ENCODE measurements around the gene SPEM2.

The SPEM2 gene

DNA sequence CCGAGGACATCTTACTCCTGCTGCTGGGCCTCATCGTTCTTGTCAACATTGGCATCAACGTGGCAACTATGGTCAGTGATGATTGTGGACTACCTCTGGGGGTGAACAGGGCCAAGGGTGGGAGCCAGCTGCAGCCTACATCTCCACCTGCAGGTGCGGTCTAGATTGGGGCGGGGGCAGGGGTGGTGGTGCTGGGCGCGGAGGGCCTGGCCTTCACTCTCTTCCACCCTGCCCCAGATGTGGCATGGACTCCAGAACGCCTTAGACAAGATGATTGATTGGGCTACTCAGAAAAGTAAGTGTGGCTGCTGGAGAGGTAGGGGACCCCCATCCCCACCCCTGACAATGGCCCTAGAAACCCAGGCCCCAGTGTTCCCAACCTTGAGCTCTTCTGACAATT lies 340 bp downstream of the SPEM2 start:
- H3K4me3 ChIP-seq (ENCODE audit: insufficient read length, low read depth) = no peak overlapping the region
- H3K9ac ChIP-seq (ENCODE audit: insufficient read length, low read depth) = no peak overlapping the region
- no peaks in the 10 kb centered on the region for H3K4me1 ChIP-seq (ENCODE audit: insufficient read depth, insufficient read length)
- TF ChIP-seq ZNF274 (IDR thresholded peaks at IDR 0.05; ENCODE audit: low read depth, low read length) (no peak), SUZ12 (IDR thresholded peaks at IDR 0.05; ENCODE audit: extremely low read depth, insufficient read depth, insufficient read length) (no peak)
- H3K36me3 ChIP-seq (ENCODE audit: insufficient read depth, insufficient read length, low read length) = no peaks in the 10 kb centered on the region
- no peaks in the 10 kb centered on the region for H3K27me3 ChIP-seq (ENCODE audit: insufficient read depth, insufficient read length)
- no peaks in the 10 kb centered on the region for H3K9me3 ChIP-seq (ENCODE audit: insufficient read depth, low read length)
- no peak for DNase-seq (ENCODE audit: low read depth, low spot score)

- no peaks in the 10 kb centered on the region for H3K36me3 ChIP-seq (ENCODE audit: insufficient read depth, insufficient read length, low read length)
- H3K4me3 ChIP-seq (ENCODE audit: insufficient read length, low read depth) = no peak overlapping the region
- no peaks in the 10 kb centered on the region for H3K4me1 ChIP-seq (ENCODE audit: insufficient read depth, insufficient read length)
- no peak for DNase-seq (ENCODE audit: low read depth, low spot score)
- TF ChIP-seq ZNF274 (IDR thresholded peaks at IDR 0.05; ENCODE audit: low read depth, low read length) (no peak), YY1 (IDR thresholded peaks at IDR 0.05; ENCODE audit: insufficient read depth, insufficient read length) (no peak), SUZ12 (IDR thresholded peaks at IDR 0.05; ENCODE audit: extremely low read depth, insufficient read depth, insufficient read length) (no peak)
- H3K9ac ChIP-seq (ENCODE audit: insufficient read length, low read depth) = no peak overlapping the region
- no peaks in the 10 kb centered on the region for H3K27me3 ChIP-seq (ENCODE audit: insufficient read depth, insufficient read length)
- H3K9me3 ChIP-seq (ENCODE audit: insufficient read depth, low read length) = no peaks in the 10 kb centered on the region
Observed at GRCh38 chr17:7426203-7426863, 917 bp downstream of the SPEM2 start.

DNA sequence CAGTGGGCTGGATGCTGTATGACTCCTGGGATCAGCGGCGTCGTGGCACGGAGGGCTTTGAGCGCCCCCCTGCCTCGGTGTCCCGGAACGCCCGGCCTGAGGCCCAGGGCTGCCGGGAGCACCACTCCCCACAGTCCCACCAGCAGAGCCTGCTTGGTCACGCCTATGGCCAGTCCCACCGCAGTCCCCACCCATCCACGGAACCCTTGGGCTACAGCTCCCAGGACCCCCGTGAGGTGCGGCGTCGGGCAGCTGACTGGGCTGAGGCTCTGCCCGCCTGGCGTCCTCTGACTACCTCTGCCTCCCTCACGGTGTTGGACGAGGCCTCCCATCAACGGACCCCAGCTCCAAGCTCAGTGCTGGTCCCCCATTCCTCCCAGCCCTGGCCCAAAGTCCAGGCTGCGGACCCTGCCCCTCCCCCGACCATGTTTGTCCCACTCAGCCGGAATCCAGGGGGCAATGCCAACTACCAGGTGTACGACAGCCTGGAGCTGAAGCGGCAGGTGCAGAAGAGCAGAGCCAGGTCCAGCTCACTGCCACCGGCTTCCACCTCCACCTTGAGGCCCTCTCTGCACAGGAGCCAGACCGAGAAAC lies 1.6 kb downstream of the SPEM2 start:
- H3K27me3 ChIP-seq (ENCODE audit: insufficient read depth, insufficient read length) = no peaks in the 10 kb centered on the region
- no peaks in the 10 kb centered on the region for H3K4me1 ChIP-seq (ENCODE audit: insufficient read depth, insufficient read length)
- no peak overlapping the region for H3K4me3 ChIP-seq (ENCODE audit: insufficient read length, low read depth)
- DNase-seq (ENCODE audit: low read depth, low spot score) = no peak
- no peak overlapping the region for H3K9ac ChIP-seq (ENCODE audit: insufficient read length, low read depth)
- H3K9me3 ChIP-seq (ENCODE audit: insufficient read depth, low read length) = no peaks in the 10 kb centered on the region
- H3K36me3 ChIP-seq (ENCODE audit: insufficient read depth, insufficient read length, low read length) = no peaks in the 10 kb centered on the region
- no peak for TF ChIP-seq ZNF274 (IDR thresholded peaks at IDR 0.05; ENCODE audit: low read depth, low read length)
- TF ChIP-seq SUZ12 (IDR thresholded peaks at IDR 0.05; ENCODE audit: extremely low read depth, insufficient read depth, insufficient read length) = no peak
- TF ChIP-seq YY1 (IDR thresholded peaks at IDR 0.05; ENCODE audit: insufficient read depth, insufficient read length) = no peak

- Histone ChIP-seq H3K9ac (ENCODE audit: insufficient read length, low read depth) (no peak overlapping the region), H3K36me3 (ENCODE audit: insufficient read depth, insufficient read length, low read length) (no peaks in the 10 kb centered on the region), H3K9me3 (ENCODE audit: insufficient read depth, low read length) (no peaks in the 10 kb centered on the region), H3K4me1 (ENCODE audit: insufficient read depth, insufficient read length) (no peaks in the 10 kb centered on the region), H3K27me3 (ENCODE audit: insufficient read depth, insufficient read length) (no peaks in the 10 kb centered on the region), H3K4me3 (ENCODE audit: insufficient read length, low read depth) (no peak overlapping the region)
- DNase-seq (ENCODE audit: low read depth, low spot score) = no peak
- TF ChIP-seq YY1 (IDR thresholded peaks at IDR 0.05; ENCODE audit: insufficient read depth, insufficient read length) (no peak), ZNF274 (IDR thresholded peaks at IDR 0.05; ENCODE audit: low read depth, low read length) (no peak), SUZ12 (IDR thresholded peaks at IDR 0.05; ENCODE audit: extremely low read depth, insufficient read depth, insufficient read length) (no peak)
Observed at GRCh38 chr17:7427549-7427948, 2.1 kb downstream of the SPEM2 start.

GRCh38 chr17:7428557-7428956 lies 3.1 kb downstream of the SPEM2 start, which contains the start of gene SPEM3:
SPEM3 (plus strand) TSS chr17:7428857; CDS start chr17:7428903, 46 bp downstream.
- Histone ChIP-seq H3K4me3 (ENCODE audit: insufficient read length, low read depth) (no peak within 1 kb of the TSS), H3K9me3 (ENCODE audit: insufficient read depth, low read length) (no peaks in the 10 kb centered on the region), H3K36me3 (ENCODE audit: insufficient read depth, insufficient read length, low read length) (no peaks in the 10 kb centered on the region), H3K27me3 (ENCODE audit: insufficient read depth, insufficient read length) (no peaks in the 10 kb centered on the region), H3K4me1 (ENCODE audit: insufficient read depth, insufficient read length) (no peaks in the 10 kb centered on the region), H3K9ac (ENCODE audit: insufficient read length, low read depth) (no peak within 1 kb of the TSS)
- TF ChIP-seq ZNF274 (IDR thresholded peaks at IDR 0.05; ENCODE audit: low read depth, low read length) (no peak), SUZ12 (IDR thresholded peaks at IDR 0.05; ENCODE audit: extremely low read depth, insufficient read depth, insufficient read length) (no peak), YY1 (IDR thresholded peaks at IDR 0.05; ENCODE audit: insufficient read depth, insufficient read length) (no peak)
- no peak for DNase-seq (ENCODE audit: low read depth, low spot score)

GRCh38 chr17:7429722-7430121 lies 4.3 kb downstream of the SPEM2 start:
- Histone ChIP-seq H3K4me3 (ENCODE audit: insufficient read length, low read depth) (no peak overlapping the region), H3K4me1 (ENCODE audit: insufficient read depth, insufficient read length) (no peaks in the 10 kb centered on the region), H3K36me3 (ENCODE audit: insufficient read depth, insufficient read length, low read length) (no peaks in the 10 kb centered on the region), H3K9ac (ENCODE audit: insufficient read length, low read depth) (no peak overlapping the region), H3K9me3 (ENCODE audit: insufficient read depth, low read length) (no peaks in the 10 kb centered on the region), H3K27me3 (ENCODE audit: insufficient read depth, insufficient read length) (no peaks in the 10 kb centered on the region)
- DNase-seq (ENCODE audit: low read depth, low spot score) = no peak
- no peak for TF ChIP-seq YY1 (IDR thresholded peaks at IDR 0.05; ENCODE audit: insufficient read depth, insufficient read length)
- TF ChIP-seq SUZ12 (IDR thresholded peaks at IDR 0.05; ENCODE audit: extremely low read depth, insufficient read depth, insufficient read length) = no peak
- TF ChIP-seq ZNF274 (IDR thresholded peaks at IDR 0.05; ENCODE audit: low read depth, low read length) = no peak

- H3K9ac ChIP-seq (ENCODE audit: insufficient read length, low read depth) = no peak overlapping the region
- H3K4me3 ChIP-seq (ENCODE audit: insufficient read length, low read depth) = no peak overlapping the region
- H3K4me1 ChIP-seq (ENCODE audit: insufficient read depth, insufficient read length) = no peaks in the 10 kb centered on the region
- H3K9me3 ChIP-seq (ENCODE audit: insufficient read depth, low read length) = no peaks in the 10 kb centered on the region
- TF ChIP-seq SUZ12 (IDR thresholded peaks at IDR 0.05; ENCODE audit: extremely low read depth, insufficient read depth, insufficient read length) (no peak), ZNF274 (IDR thresholded peaks at IDR 0.05; ENCODE audit: low read depth, low read length) (no peak), YY1 (IDR thresholded peaks at IDR 0.05; ENCODE audit: insufficient read depth, insufficient read length) (no peak)
- peaks cover 1% of the 10 kb centered on the region for H3K27me3 ChIP-seq (ENCODE audit: insufficient read depth, insufficient read length)
- H3K36me3 ChIP-seq (ENCODE audit: insufficient read depth, insufficient read length, low read length) = no peaks in the 10 kb centered on the region
- DNase-seq (ENCODE audit: low read depth, low spot score) = no peak
Observed at GRCh38 chr17:7431231-7431630, 5.8 kb downstream of the SPEM2 start.
